Pericardium fibroblast (primary cell): ENCODE measurements around the gene TSPAN1. TPM values are rescaled to one million over a fixed set of nuclear protein-coding genes. Genes with fewer than 3 reads are reported as not detected.

Source experiments
- total RNA-seq: library from RNA; depleted of rRNA; stranded (reverse); fragments of >200 nt; gene quantifications from 2 replicates; pipeline ENCODE4 v1.2.3, GENCODE V29; 2015

The TSPAN1 gene, protein sequence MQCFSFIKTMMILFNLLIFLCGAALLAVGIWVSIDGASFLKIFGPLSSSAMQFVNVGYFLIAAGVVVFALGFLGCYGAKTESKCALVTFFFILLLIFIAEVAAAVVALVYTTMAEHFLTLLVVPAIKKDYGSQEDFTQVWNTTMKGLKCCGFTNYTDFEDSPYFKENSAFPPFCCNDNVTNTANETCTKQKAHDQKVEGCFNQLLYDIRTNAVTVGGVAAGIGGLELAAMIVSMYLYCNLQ
- 0.12 TPM in 1 of 2 replicates, not detected in the other for total RNA-seq

GRCh38 chr1:46174448-46175231 is at the start of gene TSPAN1:
Gene TSPAN1, plus strand, starts transcription at chr1:46175087. Its CDS starts 6,021 bp downstream, at chr1:46181108.

GRCh38 chr1:46132529-46133180 is 42.2 kb upstream of the TSPAN1 start, which contains the start of gene PIK3R3:
Gene PIK3R3, minus strand, starts transcription at chr1:46132629. Its CDS starts 677 bp downstream, at chr1:46131952.

DNA sequence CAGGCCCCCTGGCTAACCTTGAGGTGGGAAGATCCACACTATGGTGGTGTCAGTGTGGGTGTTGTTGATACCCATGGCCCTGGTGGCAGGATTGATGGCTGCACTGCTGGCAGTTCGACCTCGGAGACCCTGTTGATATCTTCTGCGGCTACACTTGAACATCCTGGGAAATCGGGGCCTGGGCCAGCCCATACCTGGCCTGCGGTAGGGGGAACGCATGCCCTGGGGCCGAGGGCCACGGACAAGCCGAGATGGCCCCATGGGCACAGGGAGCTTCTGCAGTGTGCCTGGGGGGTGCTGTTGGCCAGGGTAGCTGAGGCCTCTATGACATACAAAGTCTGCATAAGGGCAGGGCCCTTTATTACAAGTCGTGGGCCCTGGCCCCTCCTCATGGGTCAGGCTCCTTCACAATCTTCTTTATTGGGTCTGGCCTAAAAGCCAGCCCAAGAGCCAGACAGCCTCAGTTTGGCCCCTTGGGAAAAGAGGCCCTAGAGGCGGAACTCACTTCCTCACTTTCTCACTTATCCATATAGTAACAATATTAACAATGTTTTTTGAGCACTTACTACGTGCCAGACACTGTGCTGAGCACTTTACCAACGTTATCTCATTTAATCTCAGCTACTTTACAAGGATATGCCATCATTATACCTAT is 1.5 kb downstream of the TSPAN1 start, which contains the start of gene P3R3URF:
Gene P3R3URF (minus strand): TSS at position 278 of the 655 bp plus-strand sequence. CDS start 17 bp downstream, at position 261.

DNA sequence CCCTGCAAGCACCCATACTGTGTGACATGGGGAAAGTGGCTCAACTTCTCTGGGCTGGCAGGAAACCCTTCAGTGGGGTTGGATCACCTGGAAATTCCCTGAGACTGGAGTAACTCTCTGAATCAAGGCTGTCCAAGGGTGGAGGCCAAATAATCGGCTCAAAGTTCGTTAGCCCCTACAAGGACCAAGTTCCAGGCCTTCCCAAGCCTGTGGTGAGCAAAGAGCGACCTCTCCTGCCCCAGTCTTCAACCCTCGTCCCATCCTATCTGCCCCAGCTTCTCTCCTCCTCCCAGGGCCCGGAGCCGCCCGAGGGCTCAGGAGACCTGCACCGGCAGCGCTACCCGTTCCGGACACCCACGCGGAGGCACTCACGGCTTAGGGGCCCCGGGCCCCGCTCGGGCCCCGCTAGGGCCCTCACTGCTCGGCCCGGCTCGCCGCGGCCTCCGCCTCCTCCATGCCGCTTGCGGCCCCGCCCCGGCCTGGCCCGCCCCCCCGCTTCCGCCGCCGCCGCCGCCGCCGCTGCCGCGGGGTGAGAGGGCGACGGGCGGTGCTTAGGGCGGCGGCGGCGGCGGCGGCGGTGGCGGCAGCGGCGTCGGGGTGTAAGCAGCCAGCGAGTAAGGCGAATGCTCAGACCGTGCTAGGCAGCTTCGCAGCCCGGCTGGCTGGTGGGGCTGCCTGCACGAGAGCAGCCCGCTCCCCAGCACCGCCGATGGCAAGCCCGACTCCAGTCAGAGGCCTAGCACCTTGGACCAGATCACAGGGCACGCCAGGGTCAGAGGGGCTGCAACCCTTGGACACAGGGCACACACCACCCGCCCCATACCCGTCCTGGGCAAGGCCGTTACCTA is 23.3 kb downstream of the TSPAN1 start, which contains the start of gene POMGNT1:
Gene POMGNT1 (minus strand): TSS at position 471 of the 848 bp plus-strand sequence. CDS start 613 bp downstream, outside the sequence.

Other genes with a start within 250 kb of the TSPAN1 start
- gene PIK3R3, start 42.5 kb upstream of the TSPAN1 start, total RNA-seq: 0.70 and 2.0 TPM in 2 replicates
- gene P3R3URF, start 1.4 kb downstream of the TSPAN1 start, total RNA-seq: not detected in 2 replicates
- gene POMGNT1, start 23.3 kb downstream of the TSPAN1 start, total RNA-seq: 30.5 and 35.9 TPM in 2 replicates
- gene LURAP1, start 28.2 kb downstream of the TSPAN1 start, total RNA-seq: 0.47 and 3.1 TPM in 2 replicates
- gene RAD54L, start 72.7 kb downstream of the TSPAN1 start, total RNA-seq: 0.26 and 0.35 TPM in 2 replicates
- gene LRRC41, start 128.5 kb downstream of the TSPAN1 start, total RNA-seq: 95.2 and 104 TPM in 2 replicates
- gene UQCRH, start 128.6 kb downstream of the TSPAN1 start, total RNA-seq: 342 and 511 TPM in 2 replicates
- 11.7 and 18.3 TPM in 2 replicates for gene NSUN4, start 165.7 kb downstream of the TSPAN1 start, total RNA-seq
- 0.43 and 2.1 TPM in 2 replicates for gene FAAH, start 219.2 kb downstream of the TSPAN1 start, total RNA-seq